Astrocyte of the hippocampus (primary cell): ENCODE measurements around the gene PTPRH.
"Not testable (repeated sequence)": the region's sequence is repeated elsewhere in the genome, so short reads cannot be mapped to it uniquely, and the experiment has no call there.

Source experiments
- DNase-seq: peaks from one replicate; pipeline ENCODE4 v3.0.0; 2011; ENCODE audit warnings: low read depth, low spot score

The PTPRH gene

DNA sequence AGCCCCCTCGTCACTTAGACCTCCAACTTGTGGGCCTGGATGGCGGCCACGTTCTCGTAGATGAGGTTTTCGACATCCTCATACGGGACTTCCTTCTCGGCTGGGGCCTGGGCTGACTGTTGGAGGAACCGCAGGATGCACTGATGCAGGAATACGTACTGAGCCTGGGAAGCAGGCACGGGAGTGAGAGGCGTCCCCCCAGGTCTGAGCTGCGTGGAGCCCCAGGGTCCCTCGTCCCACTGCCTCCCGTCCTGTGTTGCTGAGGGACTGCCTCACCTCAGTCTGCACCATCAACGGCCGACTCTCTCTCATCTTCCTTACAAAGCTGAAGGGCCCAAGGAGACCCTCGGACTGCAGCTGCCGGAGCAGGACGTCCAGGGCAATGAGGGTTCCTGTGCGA is 27.6 kb downstream of the PTPRH start:
- no peak for DNase-seq

DNA sequence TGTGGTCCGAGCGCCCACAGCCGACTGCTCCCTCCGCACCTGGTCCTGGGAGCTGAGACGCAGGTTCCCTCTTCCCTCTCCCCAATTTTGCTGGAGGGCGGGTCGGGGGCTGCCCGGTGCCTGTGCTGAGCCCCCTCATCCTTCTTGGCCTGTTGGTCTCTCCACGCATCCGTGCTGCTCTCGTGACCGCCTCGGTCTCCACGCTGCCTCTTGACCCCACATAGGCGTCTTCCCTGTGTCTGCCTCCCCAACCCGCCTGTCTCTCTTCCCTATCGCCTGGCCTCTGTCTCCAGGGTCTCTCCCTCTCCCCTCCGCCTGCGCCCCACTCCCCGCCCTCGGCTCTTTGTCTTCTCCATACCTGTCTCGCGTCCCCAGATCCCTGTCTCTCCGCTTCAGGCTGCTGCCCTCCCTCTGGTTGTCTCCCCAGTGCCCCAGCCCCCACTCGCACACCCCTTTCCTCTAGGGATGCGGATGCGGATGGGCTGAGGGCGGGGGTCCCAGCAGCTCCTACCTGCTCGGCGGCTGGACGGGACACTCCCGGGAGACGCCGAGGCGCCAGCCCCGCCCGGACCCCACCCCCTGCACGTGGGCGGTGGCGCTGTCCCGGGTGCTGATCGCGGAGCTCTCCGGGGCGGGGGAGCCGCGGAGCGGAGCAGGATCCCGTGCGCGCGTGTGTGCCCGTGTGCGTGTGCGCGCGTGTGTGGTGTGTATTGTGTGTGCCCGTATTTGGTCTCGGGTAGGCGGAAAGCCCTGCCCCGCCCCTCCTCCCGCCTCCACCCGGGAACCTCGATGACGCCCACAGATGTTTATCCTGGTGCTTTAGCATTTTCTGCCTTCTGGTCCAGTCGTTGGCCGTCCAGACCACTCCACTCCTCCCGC is 29.5 kb downstream of the PTPRH start, which contains the start of gene SYT5:
SYT5 (minus strand) TSS at position 684 of the 879 bp plus-strand sequence. CDS start 1,248 bp downstream, outside the sequence.
- DNase-seq, result peak; percentile 71

DNA sequence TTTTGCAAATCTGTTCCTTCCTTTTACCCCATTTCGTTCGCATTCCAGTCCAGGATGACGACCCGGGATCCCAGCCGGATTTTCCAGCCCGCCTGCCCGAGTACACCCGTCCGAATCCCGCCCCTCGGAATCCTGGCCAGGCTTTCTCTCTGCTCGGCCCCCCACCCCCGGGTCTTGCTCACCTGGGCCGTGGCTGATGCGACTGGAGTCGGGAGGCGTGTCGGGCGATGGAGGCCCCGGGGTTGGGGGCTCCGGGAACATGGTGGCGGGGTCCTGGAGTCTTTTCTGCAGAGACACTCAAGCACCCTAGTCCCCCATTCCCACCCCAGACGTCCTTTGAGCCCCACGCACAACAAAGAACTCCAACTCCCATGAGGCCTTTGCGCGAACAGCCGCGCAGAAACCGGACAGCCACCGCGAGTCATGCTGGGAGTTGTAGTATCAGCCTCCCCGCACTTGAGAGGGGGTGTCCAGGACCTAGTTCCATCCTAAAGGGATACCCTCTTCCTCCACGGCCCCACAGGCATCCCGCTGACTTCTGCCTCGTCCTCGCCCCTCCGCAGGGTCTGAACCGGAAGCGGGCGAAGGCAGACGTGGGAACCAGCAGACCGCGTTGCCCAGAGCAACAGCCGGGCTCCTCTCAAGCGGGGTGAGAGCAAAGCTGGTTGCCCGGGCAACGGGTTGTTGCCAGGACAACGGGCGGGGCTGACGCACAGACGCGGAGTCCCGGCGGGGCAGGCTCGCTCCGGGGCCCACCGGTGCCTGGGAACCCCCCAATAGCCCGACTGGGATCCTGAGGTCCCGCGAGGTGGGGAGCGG is 30.3 kb downstream of the PTPRH start:
- peak; percentile 92 for DNase-seq

DNA sequence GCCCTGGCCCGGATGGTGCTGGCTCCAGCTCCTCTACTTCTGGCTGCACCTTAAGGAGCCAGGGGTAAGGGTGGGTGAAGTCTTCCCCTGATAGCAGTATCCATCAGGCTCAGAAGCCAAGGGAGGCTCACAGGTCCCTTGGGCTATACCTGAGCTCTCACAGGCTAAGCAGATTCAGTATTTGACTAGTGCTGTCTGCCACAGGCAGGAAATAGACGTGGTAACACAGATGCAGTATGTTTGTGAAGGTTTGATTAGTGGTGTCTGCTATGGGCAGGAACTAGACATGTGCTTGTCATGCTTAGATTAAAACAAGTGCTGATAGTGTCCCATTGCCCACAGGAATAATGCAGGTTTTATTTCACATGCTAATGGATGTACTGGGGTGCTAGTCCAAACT is 33.2 kb downstream of the PTPRH start:
- no peak for DNase-seq

DNA sequence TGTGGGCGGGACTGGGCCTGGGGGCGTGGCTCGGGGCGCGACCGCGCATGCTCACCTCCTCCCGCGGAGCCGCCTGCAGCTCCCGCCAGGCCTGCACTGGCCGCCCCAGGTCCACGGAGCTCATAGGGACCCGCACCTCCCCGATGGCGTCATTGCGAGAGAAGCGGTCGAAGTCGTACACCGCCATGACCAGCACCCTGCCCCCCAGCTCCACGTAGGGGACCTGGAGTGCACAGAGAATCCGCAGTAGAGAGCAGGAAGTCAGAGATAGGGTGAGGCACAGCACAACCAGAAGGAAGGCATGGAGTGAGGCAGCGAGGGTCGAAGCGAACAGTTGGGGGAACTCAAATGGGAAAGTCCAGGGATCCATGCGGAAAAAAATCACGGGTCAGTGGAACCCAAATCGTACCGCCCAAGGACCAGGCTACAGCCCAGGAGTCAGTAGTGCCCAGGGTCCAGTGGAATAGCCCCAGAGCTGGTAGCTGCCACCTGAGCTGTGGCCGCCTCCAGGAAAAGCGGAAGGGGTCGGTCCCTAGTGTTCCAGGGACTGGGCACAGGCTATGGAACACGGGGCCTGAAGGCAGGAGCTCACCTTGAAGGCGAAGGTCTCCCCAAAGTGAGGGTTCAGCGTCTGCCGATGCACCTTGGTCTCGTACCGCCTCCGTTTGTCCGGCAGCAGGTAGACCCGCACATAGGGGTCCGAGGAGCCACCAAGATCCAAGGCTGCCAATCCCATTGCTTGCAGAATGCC is 34.0 kb downstream of the PTPRH start:
- no peak for DNase-seq

DNA sequence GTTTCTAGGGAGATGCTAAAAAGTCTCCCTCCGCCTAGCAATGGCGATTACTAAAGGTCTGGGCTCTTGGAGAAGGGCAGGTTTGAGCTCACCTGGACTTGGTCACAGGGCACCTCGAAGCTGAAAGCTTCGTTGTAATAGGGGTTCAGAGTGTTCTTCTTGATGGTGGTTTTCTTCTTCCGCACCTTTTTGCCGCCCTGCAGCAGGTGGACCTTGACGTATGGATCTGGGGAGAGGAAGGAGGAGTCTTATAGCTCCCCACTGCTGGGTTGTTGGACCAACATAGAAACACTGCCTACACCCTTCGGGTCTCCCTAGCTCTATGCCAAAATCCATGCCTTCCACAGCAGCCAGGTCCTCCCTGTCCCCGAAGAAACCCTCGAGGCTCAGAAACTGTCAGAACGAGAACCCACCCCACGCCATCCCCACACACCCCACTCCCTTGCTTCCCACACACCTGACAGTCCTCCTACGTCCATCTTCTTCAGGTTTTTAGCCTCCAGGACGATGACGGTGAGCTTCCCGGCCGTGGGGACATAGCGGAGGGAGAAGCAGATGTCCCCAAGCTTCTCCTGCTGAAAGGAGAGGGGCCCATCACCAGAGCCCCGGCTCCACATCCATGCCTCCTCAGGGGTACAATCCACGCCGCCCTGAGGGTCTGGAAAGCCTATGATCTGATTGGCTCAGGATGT is 34.7 kb downstream of the PTPRH start:
- DNase-seq, result no peak

DNA sequence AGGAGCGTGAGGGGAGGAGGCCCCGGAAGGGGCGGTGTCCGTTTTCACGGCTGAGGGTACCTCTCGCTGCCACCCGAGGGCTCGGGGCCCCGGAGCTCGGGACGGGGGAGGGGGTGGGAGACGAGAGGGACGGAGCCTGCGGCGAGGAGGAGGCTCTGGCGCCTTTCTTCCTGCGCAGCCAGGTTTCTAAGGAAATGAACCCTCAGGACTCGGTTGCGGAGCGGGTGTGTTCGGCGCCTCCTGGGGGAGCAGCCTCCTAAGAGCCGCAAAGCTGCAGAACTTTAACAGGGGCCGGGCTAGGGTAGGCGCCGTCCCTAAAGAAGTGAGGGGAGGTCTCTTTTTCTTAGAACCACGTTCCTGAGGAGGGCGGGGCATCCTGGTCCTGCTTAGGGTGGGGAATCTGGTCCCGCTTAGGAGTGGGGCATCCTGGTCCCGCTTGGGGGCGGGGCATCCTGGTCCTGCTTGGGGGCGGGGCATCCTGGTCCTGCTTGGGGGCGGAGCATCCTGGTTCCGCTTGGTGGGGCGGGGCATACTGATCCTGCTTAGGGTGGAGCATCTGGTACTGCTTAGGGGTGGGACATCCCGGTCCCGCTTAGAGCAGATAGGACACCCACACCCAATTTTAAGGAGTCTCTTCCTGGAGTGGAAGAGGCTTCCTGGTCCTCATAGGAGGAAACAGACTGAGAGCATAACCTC is 35.4 kb downstream of the PTPRH start:
- peak; percentile 70 for DNase-seq

DNA sequence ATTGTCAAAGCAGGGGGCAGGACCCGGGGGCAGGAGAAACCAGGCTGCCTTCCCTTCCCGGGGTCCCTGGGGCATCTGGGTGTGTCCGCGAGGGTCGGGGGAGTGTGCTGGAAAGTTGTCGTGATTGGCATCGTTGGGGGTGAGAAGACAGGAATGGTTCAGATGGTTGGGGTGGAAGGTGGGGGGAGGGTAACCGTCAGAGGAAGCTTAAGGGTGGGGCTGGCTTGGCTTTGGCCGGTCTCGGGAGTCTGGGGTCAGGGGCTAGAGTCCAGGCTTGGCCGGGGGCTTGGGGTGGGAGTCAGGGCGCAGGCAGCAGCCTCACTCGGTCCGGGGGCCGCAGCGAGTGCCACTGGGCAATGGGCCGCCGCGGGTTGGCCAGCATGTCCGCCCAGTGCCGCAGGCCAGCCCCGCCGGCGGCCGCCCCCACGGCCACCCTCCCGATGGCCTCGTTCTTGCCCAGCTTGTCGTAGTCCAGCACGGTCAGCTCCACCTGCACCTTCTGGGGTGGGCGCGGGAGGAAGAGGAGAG is 36.1 kb downstream of the PTPRH start:
- no peak for DNase-seq

DNA sequence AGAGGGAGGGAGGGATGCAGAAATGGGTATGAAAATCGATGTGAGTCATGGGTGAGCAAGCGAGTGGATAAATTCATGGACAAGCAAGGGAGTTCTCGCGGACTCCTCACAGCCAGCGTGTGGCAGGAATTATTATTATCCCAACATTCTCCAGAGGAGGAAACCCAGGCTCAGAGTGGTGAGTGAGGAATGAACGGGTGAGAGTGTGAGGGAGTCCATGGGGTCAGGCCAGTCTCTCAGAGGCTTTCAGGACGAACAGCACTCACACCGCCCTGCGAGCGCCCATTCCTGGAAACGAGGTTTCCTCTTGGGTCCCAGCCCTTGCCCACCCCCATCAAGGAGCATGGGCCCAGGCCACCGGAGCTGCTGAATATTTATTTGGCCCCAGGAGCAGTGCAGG is 36.6 kb downstream of the PTPRH start:
- DNase-seq, result peak; percentile 50

DNA sequence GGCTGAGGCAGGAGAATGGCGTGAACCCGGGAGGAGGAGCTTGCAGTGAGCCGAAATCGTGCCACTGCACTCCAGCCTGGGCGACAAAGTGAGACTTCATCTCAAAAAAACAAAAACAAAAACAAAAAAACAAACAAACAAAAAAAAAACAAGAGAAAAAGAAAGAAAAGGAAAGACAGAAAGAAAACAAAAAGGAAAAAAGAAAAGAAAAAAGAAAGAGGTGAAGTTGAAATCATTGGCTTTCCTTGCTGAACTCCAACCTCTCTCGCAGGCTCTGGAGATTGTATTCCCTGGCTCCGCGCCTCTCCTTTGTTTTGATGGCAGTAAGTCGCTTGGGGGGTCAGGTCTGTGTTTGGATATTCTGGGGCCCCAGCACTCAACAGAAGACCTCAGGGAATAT is 37.0 kb downstream of the PTPRH start:
- DNase-seq, result not testable (repeated sequence)

DNA sequence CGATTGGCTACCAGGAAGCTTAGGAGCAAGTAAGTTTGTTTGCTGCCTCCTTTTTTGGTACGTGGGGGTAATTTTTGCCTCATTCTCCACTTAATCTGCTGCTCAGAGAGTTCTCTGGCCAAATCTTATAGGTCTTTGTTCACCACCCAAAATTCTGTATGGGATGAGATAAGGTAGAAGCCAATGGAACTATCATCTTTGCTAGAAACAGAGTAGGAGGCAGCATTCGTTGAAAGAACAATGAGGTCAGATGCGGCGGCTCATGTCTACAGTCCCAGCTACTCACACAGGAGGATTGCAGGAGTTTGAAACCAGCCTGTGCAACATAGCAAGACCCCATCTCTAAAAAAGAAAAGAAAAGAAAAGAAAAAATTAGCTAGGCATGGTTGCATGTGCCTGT is 37.9 kb downstream of the PTPRH start:
- no peak for DNase-seq

DNA sequence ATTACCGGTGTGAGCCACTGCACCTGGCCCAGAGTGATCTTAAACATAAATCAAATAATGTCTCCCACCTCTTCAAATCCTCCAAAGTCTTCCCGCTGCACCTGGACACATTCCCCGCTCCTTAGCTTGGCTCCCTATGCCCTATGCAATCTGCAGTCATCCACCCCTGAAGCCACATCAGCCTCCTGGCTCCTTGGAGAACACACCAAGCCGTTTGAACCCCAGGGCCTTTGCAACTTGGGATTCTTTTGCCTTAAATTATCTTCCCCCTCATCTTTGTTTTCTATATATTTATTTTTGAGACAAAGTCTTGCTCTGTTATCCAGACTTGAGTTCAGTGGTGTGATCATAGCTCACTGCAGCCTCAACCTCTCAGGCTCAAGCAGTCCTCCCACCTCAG is 40.2 kb downstream of the PTPRH start:
- DNase-seq, result no peak

DNA sequence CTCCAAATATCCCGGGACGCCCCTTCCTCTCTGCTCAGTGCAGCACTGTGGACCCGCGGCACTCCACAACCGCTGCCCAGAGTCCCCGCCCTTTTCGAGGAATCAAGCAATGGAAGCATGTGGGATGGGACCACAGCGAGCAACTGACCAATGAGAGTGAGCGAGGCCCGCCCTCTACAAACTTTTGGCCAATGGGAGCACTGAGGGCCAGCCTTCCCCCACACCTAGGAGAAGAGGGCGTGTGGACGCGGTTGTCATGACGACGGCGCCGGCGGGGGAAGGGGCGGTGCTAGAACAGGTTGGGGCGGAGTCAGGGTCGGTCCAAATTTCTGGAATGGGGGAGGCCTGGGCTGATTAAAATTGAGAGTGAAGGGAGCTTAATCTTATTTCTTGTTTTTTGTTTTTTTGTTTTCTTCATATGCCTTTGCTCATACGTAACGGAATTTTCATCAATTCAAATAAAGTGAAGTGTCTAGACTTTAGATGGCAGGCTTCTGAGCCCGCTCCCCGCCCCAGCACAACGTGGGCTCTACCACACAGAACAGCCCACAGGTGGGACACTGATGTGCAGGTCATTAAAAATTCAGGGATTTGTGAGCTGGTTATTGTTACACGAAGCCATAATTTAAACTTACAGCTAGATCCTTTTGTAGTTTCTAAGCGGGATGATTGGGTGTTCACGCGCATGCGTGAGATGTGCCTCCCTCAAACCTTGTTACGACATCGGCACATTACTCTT is 42.6 kb downstream of the PTPRH start, which contains the start of gene DNAAF3:
DNAAF3 (minus strand) TSS at position 84 of the 739 bp plus-strand sequence. CDS start 200 bp downstream, outside the sequence.
- peak; percentile 99 for DNase-seq

DNA sequence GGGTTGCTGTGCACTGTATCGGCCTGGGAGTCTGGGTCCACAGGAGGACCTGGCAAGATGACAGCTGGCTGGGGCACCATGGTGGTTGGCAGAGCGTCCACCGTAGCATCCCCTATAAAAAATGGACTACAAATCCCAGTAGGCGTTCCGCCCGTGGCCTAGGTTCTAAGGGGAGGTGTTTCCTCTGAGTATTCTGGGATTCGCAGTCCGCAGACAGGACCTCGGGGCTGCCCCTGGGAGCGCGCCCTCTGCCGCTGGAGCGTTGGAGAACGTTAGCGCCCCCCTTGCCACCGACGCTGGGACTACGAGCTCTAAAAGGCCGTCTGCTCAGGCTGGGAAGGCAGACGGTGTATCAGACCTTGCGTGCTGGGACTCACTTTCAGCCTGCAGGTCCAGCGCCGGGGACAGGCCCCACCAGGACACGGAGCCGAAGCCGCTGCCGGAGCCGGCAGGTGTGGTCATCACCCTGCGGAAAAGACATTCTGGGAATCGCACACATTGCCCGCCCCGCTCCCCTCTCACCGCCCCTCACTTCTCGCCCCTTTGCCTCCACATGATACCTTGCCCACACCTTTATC is 43.3 kb downstream of the PTPRH start:
- peak; percentile 82 for DNase-seq

DNA sequence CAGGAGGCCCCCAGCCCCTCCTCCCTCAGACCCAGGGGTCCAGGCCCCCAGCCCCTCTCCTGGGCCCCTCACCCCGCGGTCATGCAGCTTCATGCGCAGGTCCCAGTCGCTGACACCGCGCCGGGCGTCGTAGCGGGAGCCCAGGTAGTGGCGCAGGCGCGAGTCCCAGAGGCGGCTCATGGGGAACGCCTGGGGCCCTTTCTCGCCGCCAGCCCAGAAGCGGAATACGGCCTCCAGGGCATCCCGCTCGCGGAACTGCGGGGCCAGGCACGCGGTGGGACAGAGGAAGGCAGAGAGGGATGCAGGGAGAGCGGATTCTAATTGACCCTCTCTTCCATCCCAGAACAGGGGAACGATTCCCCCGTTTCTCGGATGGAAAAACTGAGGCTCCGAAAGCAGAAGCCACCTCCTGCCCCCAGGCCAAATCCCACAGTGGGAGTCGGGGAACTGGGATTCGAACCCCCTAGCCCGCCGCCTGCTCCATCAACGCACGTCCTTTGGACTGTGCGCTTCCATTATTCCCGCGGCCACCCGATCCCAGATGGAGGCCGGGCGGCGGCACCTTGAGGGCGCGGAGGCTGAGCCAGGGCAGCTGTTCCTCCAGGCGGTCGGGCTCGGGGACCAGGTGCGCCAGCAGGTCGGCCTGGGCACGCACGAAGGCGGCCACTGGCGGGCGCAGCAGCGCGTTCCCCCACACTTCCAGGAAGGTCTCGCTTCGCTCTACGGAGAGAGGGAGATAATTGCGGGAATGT is 47.6 kb downstream of the PTPRH start:
- no peak for DNase-seq

DNA sequence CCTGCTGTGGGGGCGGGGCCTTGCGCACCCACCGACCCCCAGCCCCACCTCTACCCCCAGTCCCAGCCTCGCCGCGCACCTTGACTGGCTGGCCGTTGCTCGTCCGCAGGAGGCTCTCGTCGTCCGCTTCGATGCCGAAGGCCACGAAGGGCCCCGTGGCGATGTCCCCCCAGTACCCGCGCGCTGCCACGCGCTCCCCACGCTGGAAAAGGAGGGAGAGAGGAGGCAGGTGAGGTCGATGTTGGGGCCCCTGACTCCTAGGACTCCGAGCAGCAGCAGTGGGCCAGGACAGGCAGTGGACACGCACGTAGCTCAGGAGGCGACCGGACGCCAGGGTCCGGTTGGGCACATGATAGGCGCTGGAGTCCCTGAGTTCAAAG is 48.3 kb downstream of the PTPRH start:
- DNase-seq, result no peak

DNA sequence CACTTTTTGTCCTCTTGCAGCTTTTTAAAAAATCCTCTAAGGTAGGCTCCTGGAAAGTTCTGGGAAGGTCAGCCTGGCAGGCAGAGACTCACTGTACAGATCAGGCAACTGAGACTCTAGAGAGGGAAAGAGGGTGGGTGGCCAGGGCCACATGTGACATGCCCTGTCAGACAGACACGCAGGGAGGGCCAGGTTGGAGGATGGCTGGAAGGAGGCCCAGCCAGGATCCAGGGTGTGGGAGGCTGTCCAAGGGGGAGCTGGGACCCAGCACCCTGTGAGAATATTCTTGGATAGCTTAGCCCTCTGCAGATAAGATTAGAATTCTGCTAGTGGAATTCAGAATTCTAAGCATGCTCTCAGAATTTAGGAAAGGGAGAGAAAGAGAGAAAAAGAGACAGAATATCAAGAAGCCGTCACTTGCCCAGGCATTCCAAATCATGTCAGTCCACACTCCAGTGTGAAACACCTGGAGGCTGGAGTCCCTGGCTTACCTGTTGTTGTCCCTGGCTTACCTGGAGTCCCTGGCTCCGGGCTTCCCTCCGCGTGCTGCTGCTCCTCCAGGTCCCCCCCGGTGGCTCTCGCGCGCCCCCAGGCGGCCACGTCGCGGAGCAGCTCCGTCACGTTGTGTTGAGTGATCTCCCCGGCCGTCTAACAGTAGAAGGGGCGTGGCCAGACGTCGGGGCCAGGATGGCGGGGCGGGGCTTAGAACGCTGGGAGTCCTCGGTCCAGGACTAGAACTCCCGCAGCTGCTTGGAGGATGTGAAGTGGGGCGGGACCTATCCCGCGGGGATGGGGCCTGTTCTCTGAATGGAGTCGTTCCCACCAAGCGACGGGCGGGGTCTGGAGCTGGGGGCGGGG is 48.9 kb downstream of the PTPRH start:
- peak; percentile 91 for DNase-seq
